ENCODE measurements around the gene SF3B3. TPM values are rescaled to one million over a fixed set of nuclear protein-coding genes. Genes with fewer than 3 reads are reported as not detected.

Gene SF3B3
- polyA plus RNA-seq, 1 donor (not counting 4 experiments of a cell fraction or from before 2014, with no cell fraction given): 142 TPM

- peaks cover 15 to 46% of the 10 kb centered on the region in 2 experiments for H3K36me3 ChIP-seq (ENCODE audit: control insufficient read depth in 2 of 2, extremely low read depth in 1 of 2, insufficient read depth in 2 of 2, low read length in 2 of 2)
- no peaks in the 10 kb centered on the region for H3K27me3 ChIP-seq (ENCODE audit: control insufficient read depth, extremely low read depth, insufficient read depth, low read length)
- peaks cover 23% of the 10 kb centered on the region for H3K4me1 ChIP-seq (ENCODE audit: control insufficient read depth, extremely low read depth, insufficient read depth, low read length)
- TF ChIP-seq CTCF (optimal IDR thresholded peaks at IDR 0.05 in 1 of 3, IDR thresholded peaks at IDR 0.05 in 1 of 3, conservative IDR thresholded peaks at IDR 0.05 in 1 of 3; ENCODE audit: extremely low read depth in 1 of 3, insufficient read depth in 2 of 3, low read length in 3 of 3): no peak
- TF ChIP-seq EZH2 (IDR thresholded peaks at IDR 0.05; ENCODE audit: low read length): no peak
- H3K4me2 ChIP-seq (ENCODE audit: control insufficient read depth, extremely low read depth, insufficient read depth, low read depth, low read length): no peak overlapping the region
- peaks cover 12% of the 10 kb centered on the region for H4K20me1 ChIP-seq (ENCODE audit: control insufficient read depth, extremely low read depth, insufficient read depth, low read length)
- no peak overlapping the region for H3K9ac ChIP-seq (ENCODE audit: control insufficient read depth, extremely low read depth, insufficient read depth, low read length)
- no peak for FAIRE-seq
- no peak overlapping the region for H2AFZ ChIP-seq (ENCODE audit: control insufficient read depth, low read length)
- H3K27ac ChIP-seq (ENCODE audit: control insufficient read depth, insufficient read depth, low read length): no peak overlapping the region
- DNase-seq (ENCODE audit: low read depth, low spot score): no peak
- H3K79me2 ChIP-seq (ENCODE audit: control insufficient read depth, insufficient read depth, low read length): peaks cover 2% of the 10 kb centered on the region
- H3K9me1 ChIP-seq (ENCODE audit: control insufficient read depth, extremely low read depth, insufficient read depth, low read length): peaks cover 2% of the 10 kb centered on the region
- dilution Hi-C loops (cut with MboI; ENCODE audit: extremely low pct_ligation_motif_present, low sequenced_read_pairs): no loop called here
- no peak overlapping the region for H3K4me3 ChIP-seq (ENCODE audit: control insufficient read depth in 2 of 3, extremely low read depth in 1 of 3, insufficient read depth in 2 of 3, low read depth in 1 of 3, low read length in 3 of 3)
- no peaks in the 10 kb centered on the region for H3K9me3 ChIP-seq (ENCODE audit: control insufficient read depth, low read depth, low read length)
Measured at GRCh38 chr16:70575376-70575775, 51.8 kb downstream of the SF3B3 start.

GRCh38 chr16:70576431-70577255, 53.0 kb downstream of the SF3B3 start:
- H3K27ac ChIP-seq (ENCODE audit: control insufficient read depth, insufficient read depth, low read length): no peak overlapping the region
- peaks cover 23% of the 10 kb centered on the region for H3K4me1 ChIP-seq (ENCODE audit: control insufficient read depth, extremely low read depth, insufficient read depth, low read length)
- H2AFZ ChIP-seq (ENCODE audit: control insufficient read depth, low read length): no peak overlapping the region
- no peaks in the 10 kb centered on the region for H3K9me1 ChIP-seq (ENCODE audit: control insufficient read depth, extremely low read depth, insufficient read depth, low read length)
- no peaks in the 10 kb centered on the region for H3K9me3 ChIP-seq (ENCODE audit: control insufficient read depth, low read depth, low read length)
- H3K27me3 ChIP-seq (ENCODE audit: control insufficient read depth, extremely low read depth, insufficient read depth, low read length): no peaks in the 10 kb centered on the region
- H3K79me2 ChIP-seq (ENCODE audit: control insufficient read depth, insufficient read depth, low read length): no peaks in the 10 kb centered on the region
- no peak overlapping the region for H3K4me2 ChIP-seq (ENCODE audit: control insufficient read depth, extremely low read depth, insufficient read depth, low read depth, low read length)
- dilution Hi-C loops (cut with MboI; ENCODE audit: extremely low pct_ligation_motif_present, low sequenced_read_pairs): no loop called here
- TF ChIP-seq EZH2 (IDR thresholded peaks at IDR 0.05; ENCODE audit: low read length) (no peak), CTCF (optimal IDR thresholded peaks at IDR 0.05 in 1 of 3, IDR thresholded peaks at IDR 0.05 in 1 of 3, conservative IDR thresholded peaks at IDR 0.05 in 1 of 3; ENCODE audit: extremely low read depth in 1 of 3, insufficient read depth in 2 of 3, low read length in 3 of 3) (no peak)
- H3K36me3 ChIP-seq (ENCODE audit: control insufficient read depth in 2 of 2, extremely low read depth in 1 of 2, insufficient read depth in 2 of 2, low read length in 2 of 2): peaks cover 7 to 35% of the 10 kb centered on the region in 2 experiments
- H3K9ac ChIP-seq (ENCODE audit: control insufficient read depth, extremely low read depth, insufficient read depth, low read length): no peak overlapping the region
- no peak for DNase-seq (ENCODE audit: low read depth, low spot score)
- FAIRE-seq: no peak
- H3K4me3 ChIP-seq (ENCODE audit: control insufficient read depth in 2 of 3, extremely low read depth in 1 of 3, insufficient read depth in 2 of 3, low read depth in 1 of 3, low read length in 3 of 3): no peak overlapping the region
- H4K20me1 ChIP-seq (ENCODE audit: control insufficient read depth, extremely low read depth, insufficient read depth, low read length): peaks cover 12% of the 10 kb centered on the region
